GM13977 (cell line): ENCODE data around the gene VSTM2A.

Experiments
- DNase-seq: peaks from one replicate; pipeline ENCODE4 v3.0.0; 2012; ENCODE audit warnings: low spot score
- CTCF ChIP-seq: IDR thresholded peaks from 2 replicates; pipeline ENCODE4 v1.5.1; 2012; ENCODE audit warnings: mild to moderate bottlenecking, control low read depth; ENCODE audit not compliant: insufficient read depth; ENCODE audit errors: extremely low read depth, missing control alignments
- in situ Hi-C: fragments of 300-500 bp; cut with MboI; formaldehyde crosslinking; loops from one replicate; pipeline ENCODE4 v1.12.0; 2022; ENCODE audit warnings: low sequenced_read_pairs, low pct_unique_long_range_greater_than_20kb, mixed read lengths, inconsistent platforms; ENCODE audit not compliant: unreplicated experiment

The VSTM2A gene

GRCh38 chr7:54591404-54592386 lies 49.5 kb downstream of the VSTM2A start:
- no peak for DNase-seq
- in situ Hi-C loops: no loop called here
- no peak for TF ChIP-seq CTCF

GRCh38 chr7:54596747-54597146 lies 54.6 kb downstream of the VSTM2A start:
- in situ Hi-C loops: no loop called here
- peak; percentile 35 for DNase-seq
- no peak for TF ChIP-seq CTCF

- in situ Hi-C loops: no loop called here
- no peak for TF ChIP-seq CTCF
- DNase-seq: no peak
Measured at GRCh38 chr7:54615537-54615936, 73.4 kb downstream of the VSTM2A start.
